K562 (cell line): ENCODE data around the gene FAM204A. TPM values are rescaled to one million over a fixed set of nuclear protein-coding genes. Genes with fewer than 3 reads are reported as not detected.

Experiments used
- CAMTA2 ChIP-seq: fragments of 250-450 bp; sonication (Bioruptor Pico); conservative IDR thresholded peaks from 2 replicates; pipeline ENCODE4 v1.5.1; 2022
- CBX1 ChIP-seq: sonication (generic); IDR thresholded peaks from 2 replicates; pipeline ENCODE4 v1.6.1; 2016; ENCODE audit warnings: antibody characterized with exemption, low read depth, mild to moderate bottlenecking
- CBX8 ChIP-seq: fragments of 200-600 bp; sonication (generic); IDR thresholded peaks from 2 replicates; pipeline ENCODE4 v1.6.1; 2012; ENCODE audit warnings: borderline replicate concordance, mixed run types, low read depth, mild to moderate bottlenecking, moderate library complexity, mixed read lengths, low read length, control low read depth, inconsistent platforms; ENCODE audit not compliant: poor library complexity, severe bottlenecking; ENCODE audit errors: extremely low read depth
- CHAMP1 ChIP-seq: fragments of 450-650 bp; IDR thresholded peaks from 2 replicates; pipeline ENCODE4 v1.6.1; 2016; ENCODE audit warnings: mild to moderate bottlenecking
- ERF ChIP-seq: fragments of 450-650 bp; formaldehyde crosslinking; IDR thresholded peaks from 2 replicates; pipeline ENCODE4 v1.4.0; 2020; ENCODE audit warnings: mild to moderate bottlenecking, mixed read lengths
- FOXM1 ChIP-seq, 2 experiments: fragments of 450-650 bp in 1 of 2; sonication (generic) in 1 of 2; formaldehyde crosslinking in 1 of 2; IDR thresholded peaks; 2 replicates each; pipeline versions ENCODE4 v1.6.1 to v1.9.0; 2017 to 2022; ENCODE audit warnings: low read depth in 2 of 2, mild to moderate bottlenecking in 2 of 2, missing genetic modification reagents in 1 of 2, moderate library complexity in 1 of 2
- HMBOX1 ChIP-seq: sonication (generic); IDR thresholded peaks from 2 replicates; pipeline ENCODE4 v1.6.1; 2016
- MCM5 ChIP-seq: fragments of 450-650 bp; IDR thresholded peaks from 2 replicates; pipeline ENCODE4 v1.6.1; 2016; ENCODE audit warnings: low read depth
- NFRKB ChIP-seq: fragments of 450-650 bp; IDR thresholded peaks from 2 replicates; pipeline ENCODE4 v1.6.1; 2016; ENCODE audit warnings: low read depth
- PTBP1 ChIP-seq: fragments of 200-400 bp; formaldehyde crosslinking; IDR thresholded peaks from 2 replicates; pipeline ENCODE4 v1.6.1; 2017; ENCODE audit warnings: low read depth, low read length
- RBFOX2 ChIP-seq: fragments of 200-400 bp; formaldehyde crosslinking; IDR thresholded peaks from 2 replicates; pipeline ENCODE4 v1.6.1; 2017; ENCODE audit warnings: low read depth, mild to moderate bottlenecking, low read length, moderate library complexity
- SNAPC5 ChIP-seq: fragments of 250-450 bp; sonication (Bioruptor Pico); IDR thresholded peaks from 2 replicates; pipeline ENCODE4 v1.8.0; 2021; ENCODE audit warnings: moderate library complexity, mild to moderate bottlenecking, inconsistent platforms
- SPI1 ChIP-seq: IDR thresholded peaks from 2 replicates; pipeline ENCODE4 v1.6.1; 2011; ENCODE audit warnings: low read depth, low read length, control low read depth, borderline replicate concordance
- STAT5A ChIP-seq: IDR thresholded peaks from 2 replicates; pipeline ENCODE4 v1.6.1; 2012; ENCODE audit warnings: low read length, inconsistent platforms, borderline replicate concordance
- TAF15 ChIP-seq: fragments of 200-400 bp; formaldehyde crosslinking; IDR thresholded peaks from 2 replicates; pipeline ENCODE4 v1.6.1; 2017; ENCODE audit warnings: mild to moderate bottlenecking, low read depth, low read length, moderate library complexity
- TAL1 ChIP-seq: fragments of 450-650 bp; IDR thresholded peaks from 2 replicates; pipeline ENCODE4 v1.6.1; 2016; ENCODE audit warnings: mild to moderate bottlenecking
- TCF15 ChIP-seq: fragments of 250-450 bp; sonication (Bioruptor Pico); IDR thresholded peaks from 2 replicates; pipeline ENCODE4 v1.8.0; 2022; ENCODE audit warnings: moderate library complexity, mild to moderate bottlenecking, inconsistent platforms
- TEAD4 ChIP-seq, 2 experiments: sonication (generic) in 1 of 2; formaldehyde crosslinking in 1 of 2; IDR thresholded peaks; 2 replicates each; pipeline versions ENCODE4 v1.6.1 to v1.8.0; 2012 to 2022; ENCODE audit warnings: borderline replicate concordance in 1 of 2, inconsistent platforms in 1 of 2, low read length in 1 of 2, mild to moderate bottlenecking in 1 of 2, missing genetic modification reagents in 1 of 2
- VEZF1 ChIP-seq: fragments of 200-800 bp; sonication (Bioruptor generic); IDR thresholded peaks from 2 replicates; pipeline ENCODE4 v1.6.1; 2017; ENCODE audit warnings: missing genetic modification characterization, missing compliant biosample characterization
- ZEB2 ChIP-seq: fragments of 450-650 bp; IDR thresholded peaks from 2 replicates; pipeline ENCODE4 v1.6.1; 2016
- ZNF274 ChIP-seq: IDR thresholded peaks from 2 replicates; pipeline ENCODE4 v1.6.1; 2011; ENCODE audit warnings: low read depth, mild to moderate bottlenecking, low read length, moderate library complexity, borderline replicate concordance
- ZNF445 ChIP-seq: fragments of 250-450 bp; sonication (Bioruptor Pico); IDR thresholded peaks from 2 replicates; pipeline ENCODE4 v1.4.0; 2020; ENCODE audit warnings: low read depth, mild to moderate bottlenecking, moderate library complexity
- ZNF717 ChIP-seq: fragments of 250-450 bp; sonication (Bioruptor Pico); IDR thresholded peaks from 2 replicates; pipeline ENCODE4 v1.5.0; 2021
- ZNF77 ChIP-seq: fragments of 250-450 bp; sonication (Bioruptor Pico); IDR thresholded peaks from 2 replicates; pipeline ENCODE4 v1.5.0; 2020
- polyA plus RNA-seq, 8 experiments: library from polyadenylated mRNA; depleted of rRNA in 4 of 8; stranded (reverse) in 5 of 8; unstranded in 3 of 8; fragments of >200 nt; fragmentation: Nextera tagmentation in 2 of 8; fragmentation: Illumina TruSeq in 1 of 8; extraction: Ambion mirVana in 2 of 8; extraction: Trizol in 1 of 8; gene quantifications; 2 replicates each; pipeline versions ENCODE4 v1.2.1 to v1.2.3, GENCODE V29; 2011 to 2014; ENCODE audit warnings: inconsistent platforms in 1 of 8, missing spikeins in 1 of 8
- total RNA-seq, 7 experiments: library from RNA; depleted of rRNA in 6 of 7; stranded (reverse); fragments of >200 nt in 6 of 7; fragmentation: Illumina TruSeq in 2 of 7; extraction: Trizol in 2 of 7; gene quantifications; 2 replicates each; pipeline versions ENCODE4 v1.2.1 to v1.2.3, GENCODE V29; 2011 to 2021; ENCODE audit warnings: low replicate concordance in 1 of 7

Gene FAM204A
- total and polyA plus RNA-seq, 9 of the 15 experiments (the other 6 are each of a cell fraction or from before 2014, with no cell fraction given), result 29.0 to 64.5 (median 44.9) TPM

GRCh38 chr10:118341791-118342637 lies at the start of gene FAM204A (continued):
- no peak for TF ChIP-seq CHAMP1
- no peak for TF ChIP-seq ERF (CRISPR knock-in tag)
- TF ChIP-seq ZNF445, result no peak
- no peak for TF ChIP-seq HMBOX1
- no peak for TF ChIP-seq CBX8
- TF ChIP-seq SPI1, result peak; percentile 94
- no peak for TF ChIP-seq ZNF274
- no peak for TF ChIP-seq CBX1
- TF ChIP-seq MCM5, result no peak
- no peak for TF ChIP-seq ZEB2
- TF ChIP-seq ZNF77 (CRISPR knock-in tag), result no peak
- TF ChIP-seq SNAPC5 (CRISPR knock-in tag), result no peak
- TF ChIP-seq TAF15, result no peak
- TF ChIP-seq STAT5A, result no peak
- peak; percentile 83 for TF ChIP-seq RBFOX2
- TF ChIP-seq TEAD4 (IDR thresholded peaks at IDR 0.05; ENCODE audit: low read length), result no peak
- no peak for TF ChIP-seq TEAD4 (CRISPR knock-in tag; IDR thresholded peaks at IDR 0.05; ENCODE audit: borderline replicate concordance)
- TF ChIP-seq FOXM1 (IDR thresholded peaks at IDR 0.05; ENCODE audit: low read depth), result no peak
- no peak for TF ChIP-seq FOXM1 (CRISPR knock-in tag; IDR thresholded peaks at IDR 0.05; ENCODE audit: low read depth)
- TF ChIP-seq CAMTA2 (CRISPR knock-in tag), result no peak
- TF ChIP-seq NFRKB, result no peak
- no peak for TF ChIP-seq ZNF717 (CRISPR knock-in tag)
- TF ChIP-seq VEZF1 (CRISPR knock-in tag), result no peak
- no peak for TF ChIP-seq TCF15 (CRISPR knock-in tag)
- TF ChIP-seq PTBP1, result no peak
- TF ChIP-seq TAL1, result no peak
